ENCODE results near the gene GAPDH. TPM values are rescaled to one million over a fixed set of nuclear protein-coding genes. Genes with fewer than 3 reads are reported as not detected.

GAPDH gene
- total RNA-seq, 5 donors from 2014 or later (not counting 1 experiment from before 2014, with no cell fraction given) = 500 to 643 (median 605) TPM

- peaks cover 34% of the 10 kb centered on the region for H3K36me3 Mint-ChIP-seq
- Histone ChIP-seq H3K36me3 (ENCODE audit: control insufficient read depth in 2 of 2, extremely low read depth in 1 of 2, insufficient read depth in 1 of 2, low read length in 1 of 2) (peaks cover 13 to 45% of the 10 kb centered on the region in 2 donors), H3K27ac (ENCODE audit: low read length) (no peak overlapping the region), H3K27me3 (replicated peaks in 1 of 2; ENCODE audit: control insufficient read depth in 2 of 2, extremely low read depth in 1 of 2, insufficient read depth in 2 of 2, low read length in 1 of 2) (no peaks in the 10 kb centered on the region), H3K4me1 (ENCODE audit: control insufficient read depth in 1 of 2, extremely low read depth in 1 of 2, insufficient read depth in 2 of 2, low read length in 2 of 2) (no peaks in the 10 kb centered on the region), H3K4me3 (ENCODE audit: control insufficient read depth in 1 of 2, extremely low read depth in 1 of 2, low read length in 1 of 2) (no peak overlapping the region), H3K9me3 (no peaks in the 10 kb centered on the region)
- DNase-seq = no peak
- POLR2A ChIA-PET = no interaction called here
- H3K4me1 Mint-ChIP-seq = peaks cover 5 to 7% (median 5%) of the 10 kb centered on the region in 3 donors
- H3K27ac Mint-ChIP-seq = no peak overlapping the region
- CTCF ChIA-PET = no interaction called here
- H3K4me3 Mint-ChIP-seq = no peak overlapping the region
- no peak for ATAC-seq (replicated peaks in 1 of 4)
- no peaks in the 10 kb centered on the region for H3K9me3 Mint-ChIP-seq
- H3K27me3 Mint-ChIP-seq = no peaks in the 10 kb centered on the region
- 100% methylated on average over 4 of the region's 12 CpGs for WGBS (ENCODE audit: insufficient coverage)
These were observed 27.0 kb upstream of the GAPDH start for GRCh38 chr12:6507102-6507998.

- H3K9me3 Mint-ChIP-seq = no peaks in the 10 kb centered on the region
- ChIA-PET POLR2A (no interaction called here), CTCF (interaction anchor here in 1 of 2 donors (0.6 kb wide), 1 partner anchor 56 kb away, joined by 3 read pairs; no protein-coding TSS in a partner anchor)
- 96% methylated on average over 5 of the region's 7 CpGs for WGBS (ENCODE audit: insufficient coverage)
- H3K36me3 Mint-ChIP-seq = peaks cover 42% of the 10 kb centered on the region
- no peak for DNase-seq
- H3K27me3 ChIP-seq (replicated peaks in 1 of 2; ENCODE audit: control insufficient read depth in 2 of 2, extremely low read depth in 1 of 2, insufficient read depth in 2 of 2, low read length in 1 of 2) = no peaks in the 10 kb centered on the region
- H3K27me3 Mint-ChIP-seq = no peaks in the 10 kb centered on the region
- H3K4me3 Mint-ChIP-seq = no peak overlapping the region
- no peak overlapping the region for H3K27ac ChIP-seq (ENCODE audit: low read length)
- no peak overlapping the region for H3K4me3 ChIP-seq (ENCODE audit: control insufficient read depth in 1 of 2, extremely low read depth in 1 of 2, low read length in 1 of 2)
- no peaks in the 10 kb centered on the region for H3K9me3 ChIP-seq
- ATAC-seq (replicated peaks in 1 of 4) = no peak
- peaks cover 5 to 7% (median 5%) of the 10 kb centered on the region in 3 donors for H3K4me1 Mint-ChIP-seq
- peaks cover 13 to 53% of the 10 kb centered on the region in 2 donors for H3K36me3 ChIP-seq (ENCODE audit: control insufficient read depth in 2 of 2, extremely low read depth in 1 of 2, insufficient read depth in 1 of 2, low read length in 1 of 2)
- H3K27ac Mint-ChIP-seq = no peak overlapping the region
- no peaks in the 10 kb centered on the region for H3K4me1 ChIP-seq (ENCODE audit: control insufficient read depth in 1 of 2, extremely low read depth in 1 of 2, insufficient read depth in 2 of 2, low read length in 2 of 2)
These were observed 26.2 kb upstream of the GAPDH start for GRCh38 chr12:6508087-6508486.

GRCh38 chr12:6520186-6520585 lies 14.1 kb upstream of the GAPDH start:
- H3K4me3 ChIP-seq (ENCODE audit: control insufficient read depth in 1 of 2, extremely low read depth in 1 of 2, low read length in 1 of 2) = no peak overlapping the region
- Mint-ChIP-seq H3K27ac (peak overlapping the region in 1 of 2 donors; percentile 55), H3K9me3 (no peaks in the 10 kb centered on the region), H3K4me3 (no peak overlapping the region), H3K4me1 (no peaks in the 10 kb centered on the region), H3K36me3 (peaks cover 63% of the 10 kb centered on the region), H3K27me3 (no peaks in the 10 kb centered on the region)
- H3K9me3 ChIP-seq = no peaks in the 10 kb centered on the region
- ATAC-seq (replicated peaks in 1 of 4) (no peak), DNase-seq (no peak)
- no peak overlapping the region for H3K27ac ChIP-seq (ENCODE audit: low read length)
- H3K4me1 ChIP-seq (ENCODE audit: control insufficient read depth in 1 of 2, extremely low read depth in 1 of 2, insufficient read depth in 2 of 2, low read length in 2 of 2) = no peaks in the 10 kb centered on the region
- WGBS (ENCODE audit: insufficient coverage) = no CpG with 5 or more reads among the region's 3 CpGs
- POLR2A ChIA-PET = interaction anchor here in 1 of 2 donors (0.7 kb wide), 1 partner anchor 19 kb away, joined by 3 read pairs; no protein-coding TSS in a partner anchor
- no peaks in the 10 kb centered on the region for H3K27me3 ChIP-seq (replicated peaks in 1 of 2; ENCODE audit: control insufficient read depth in 2 of 2, extremely low read depth in 1 of 2, insufficient read depth in 2 of 2, low read length in 1 of 2)
- CTCF ChIA-PET = no interaction called here
- H3K36me3 ChIP-seq (ENCODE audit: control insufficient read depth in 2 of 2, extremely low read depth in 1 of 2, insufficient read depth in 1 of 2, low read length in 1 of 2) = peaks cover 15 to 83% of the 10 kb centered on the region in 2 donors

- no peaks in the 10 kb centered on the region for H3K4me1 Mint-ChIP-seq
- no peaks in the 10 kb centered on the region for H3K9me3 Mint-ChIP-seq
- H3K27ac Mint-ChIP-seq = no peak overlapping the region
- H3K27me3 Mint-ChIP-seq = no peaks in the 10 kb centered on the region
- POLR2A ChIA-PET = no interaction called here
- CTCF ChIA-PET = no interaction called here
- ATAC-seq (replicated peaks in 1 of 4) (no peak), DNase-seq (no peak)
- WGBS (ENCODE audit: insufficient coverage) = 80% methylated on average over 5 of the region's 10 CpGs
- no peak overlapping the region for H3K27ac ChIP-seq (ENCODE audit: low read length)
- no peaks in the 10 kb centered on the region for H3K4me1 ChIP-seq (ENCODE audit: control insufficient read depth in 1 of 2, extremely low read depth in 1 of 2, insufficient read depth in 2 of 2, low read length in 2 of 2)
- no peak overlapping the region for H3K4me3 Mint-ChIP-seq
- no peak overlapping the region for H3K4me3 ChIP-seq (ENCODE audit: control insufficient read depth in 1 of 2, extremely low read depth in 1 of 2, low read length in 1 of 2)
- no peaks in the 10 kb centered on the region for H3K9me3 ChIP-seq
- H3K36me3 Mint-ChIP-seq = peaks cover 66% of the 10 kb centered on the region
- peaks cover 20 to 86% of the 10 kb centered on the region in 2 donors for H3K36me3 ChIP-seq (ENCODE audit: control insufficient read depth in 2 of 2, extremely low read depth in 1 of 2, insufficient read depth in 1 of 2, low read length in 1 of 2)
- no peaks in the 10 kb centered on the region for H3K27me3 ChIP-seq (replicated peaks in 1 of 2; ENCODE audit: control insufficient read depth in 2 of 2, extremely low read depth in 1 of 2, insufficient read depth in 2 of 2, low read length in 1 of 2)
These were observed 12.1 kb upstream of the GAPDH start for GRCh38 chr12:6522193-6522592.

GRCh38 chr12:6523708-6524107 lies 10.6 kb upstream of the GAPDH start:
- no peak overlapping the region for H3K4me3 Mint-ChIP-seq
- peaks cover 74% of the 10 kb centered on the region for H3K36me3 Mint-ChIP-seq
- ATAC-seq (replicated peaks in 1 of 4) (no peak), DNase-seq (no peak)
- ChIA-PET POLR2A (no interaction called here), CTCF (interaction anchor here (0.7 to 1.1 kb wide), 2 partner anchors 28 to 1400 kb away, joined by 3 read pairs; no protein-coding TSS in a partner anchor)
- H3K9me3 ChIP-seq = no peaks in the 10 kb centered on the region
- H3K27me3 Mint-ChIP-seq = no peaks in the 10 kb centered on the region
- no peaks in the 10 kb centered on the region for H3K27me3 ChIP-seq (replicated peaks in 1 of 2; ENCODE audit: control insufficient read depth in 2 of 2, extremely low read depth in 1 of 2, insufficient read depth in 2 of 2, low read length in 1 of 2)
- H3K36me3 ChIP-seq (ENCODE audit: control insufficient read depth in 2 of 2, extremely low read depth in 1 of 2, insufficient read depth in 1 of 2, low read length in 1 of 2) = peaks cover 30 to 93% of the 10 kb centered on the region in 2 donors
- H3K9me3 Mint-ChIP-seq = no peaks in the 10 kb centered on the region
- no peak overlapping the region for H3K27ac ChIP-seq (ENCODE audit: low read length)
- no peak overlapping the region for H3K4me3 ChIP-seq (ENCODE audit: control insufficient read depth in 1 of 2, extremely low read depth in 1 of 2, low read length in 1 of 2)
- 80% methylated on average over 1 of the region's 3 CpGs for WGBS (ENCODE audit: insufficient coverage)
- H3K4me1 ChIP-seq (ENCODE audit: control insufficient read depth in 1 of 2, extremely low read depth in 1 of 2, insufficient read depth in 2 of 2, low read length in 2 of 2) = no peaks in the 10 kb centered on the region
- no peaks in the 10 kb centered on the region for H3K4me1 Mint-ChIP-seq
- H3K27ac Mint-ChIP-seq = peak overlapping the region in 1 of 2 donors; percentile 58

- Mint-ChIP-seq H3K27me3 (no peaks in the 10 kb centered on the region), H3K36me3 (peaks cover 78% of the 10 kb centered on the region), H3K4me3 (no peak overlapping the region), H3K27ac (no peak overlapping the region), H3K4me1 (no peaks in the 10 kb centered on the region), H3K9me3 (no peaks in the 10 kb centered on the region)
- CTCF ChIA-PET = interaction anchor here in 1 of 2 donors (1.1 kb wide), 1 partner anchor 27 kb away, joined by 3 read pairs; no protein-coding TSS in a partner anchor
- H3K4me3 ChIP-seq (ENCODE audit: control insufficient read depth in 1 of 2, extremely low read depth in 1 of 2, low read length in 1 of 2) = no peak overlapping the region
- WGBS (ENCODE audit: insufficient coverage) = 100% methylated on average over 4 of the region's 5 CpGs
- peaks cover 36 to 95% of the 10 kb centered on the region in 2 donors for H3K36me3 ChIP-seq (ENCODE audit: control insufficient read depth in 2 of 2, extremely low read depth in 1 of 2, insufficient read depth in 1 of 2, low read length in 1 of 2)
- DNase-seq = no peak
- no peaks in the 10 kb centered on the region for H3K27me3 ChIP-seq (replicated peaks in 1 of 2; ENCODE audit: control insufficient read depth in 2 of 2, extremely low read depth in 1 of 2, insufficient read depth in 2 of 2, low read length in 1 of 2)
- no peaks in the 10 kb centered on the region for H3K9me3 ChIP-seq
- POLR2A ChIA-PET = no interaction called here
- ATAC-seq (replicated peaks in 1 of 4) = no peak
- no peak overlapping the region for H3K27ac ChIP-seq (ENCODE audit: low read length)
- no peaks in the 10 kb centered on the region for H3K4me1 ChIP-seq (ENCODE audit: control insufficient read depth in 1 of 2, extremely low read depth in 1 of 2, insufficient read depth in 2 of 2, low read length in 2 of 2)
These were observed 9.7 kb upstream of the GAPDH start for GRCh38 chr12:6524648-6525047.

Data from T-cell (primary cell).